Activated CD4-positive, alpha-beta T cell treated with anti-CD3 and anti-CD28 coated beads for 24 hours (primary cell): ENCODE measurements around the gene SMG6.

Source experiments
- DNase-seq, 2 donors: peaks; one replicate each; pipeline ENCODE4 v3.0.0-alpha.2; 2020; ENCODE audit warnings: low read depth in 2 of 2

Gene SMG6

DNA sequence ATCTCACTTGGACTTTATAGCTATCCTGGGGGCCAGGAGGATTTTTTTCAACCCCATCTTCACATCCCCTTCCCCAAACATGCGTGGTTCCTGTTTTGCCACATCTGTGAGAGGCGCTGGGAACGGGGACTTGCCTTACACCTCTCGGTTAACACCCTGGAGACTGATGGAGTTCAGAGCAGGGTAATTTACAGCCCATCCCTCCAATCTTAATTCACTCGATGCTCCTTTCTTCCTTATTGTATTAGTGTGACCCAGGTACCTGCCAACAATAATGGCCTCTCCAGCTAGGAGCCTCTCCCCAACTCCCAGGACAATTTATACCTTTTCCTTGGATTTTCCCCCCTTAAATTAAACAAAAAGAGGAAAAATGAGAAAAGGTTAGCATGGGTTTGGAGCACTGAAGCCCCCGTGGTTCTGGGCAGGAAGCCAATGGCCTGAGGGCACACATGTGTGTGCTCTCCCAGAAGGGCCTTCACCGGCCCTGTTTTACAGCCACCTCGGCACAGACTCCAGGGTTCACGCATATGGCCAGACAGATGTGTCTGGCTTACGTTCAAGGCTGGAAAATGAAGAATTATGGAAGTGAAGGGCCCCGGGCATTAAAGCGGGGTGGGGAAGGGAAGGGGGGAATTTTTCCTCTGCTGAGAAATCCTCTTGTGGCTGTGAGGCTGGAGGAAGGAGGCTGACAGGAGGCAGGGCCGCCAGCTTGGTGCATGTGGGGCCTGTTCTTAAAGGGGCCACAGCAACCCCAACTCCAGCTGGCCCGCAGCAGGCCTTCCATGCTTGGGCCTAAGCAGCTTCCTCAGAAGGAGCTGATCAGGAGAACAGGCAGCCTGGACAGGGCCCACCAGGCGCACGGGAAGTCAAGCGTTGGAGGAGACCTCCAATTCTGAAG is 227.2 kb downstream of the SMG6 start:
- no peak for DNase-seq

- DNase-seq, result no peak
These were observed 228.1 kb downstream of the SMG6 start for GRCh38 chr17:2075336-2076086.

DNA sequence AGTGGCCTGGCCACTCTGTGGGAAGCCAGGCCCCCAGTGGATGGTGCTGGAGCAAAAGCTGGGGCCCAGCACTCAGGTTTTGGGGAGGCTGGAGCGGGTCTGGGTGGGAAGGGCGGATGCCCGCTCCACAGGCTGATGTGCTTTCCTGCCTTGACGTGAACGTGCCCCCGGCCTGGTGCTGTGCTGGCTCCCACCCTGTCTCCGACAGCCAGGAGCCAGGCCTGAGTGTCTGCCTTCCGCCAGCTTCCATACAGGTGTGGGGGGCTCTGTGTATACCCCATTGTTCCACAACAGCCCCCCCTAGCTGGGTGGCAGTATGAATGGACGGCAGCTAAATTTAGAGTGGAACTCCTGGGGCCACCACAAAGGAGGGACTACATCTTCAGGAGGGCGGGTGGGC is 228.7 kb downstream of the SMG6 start:
- DNase-seq, result no peak

DNA sequence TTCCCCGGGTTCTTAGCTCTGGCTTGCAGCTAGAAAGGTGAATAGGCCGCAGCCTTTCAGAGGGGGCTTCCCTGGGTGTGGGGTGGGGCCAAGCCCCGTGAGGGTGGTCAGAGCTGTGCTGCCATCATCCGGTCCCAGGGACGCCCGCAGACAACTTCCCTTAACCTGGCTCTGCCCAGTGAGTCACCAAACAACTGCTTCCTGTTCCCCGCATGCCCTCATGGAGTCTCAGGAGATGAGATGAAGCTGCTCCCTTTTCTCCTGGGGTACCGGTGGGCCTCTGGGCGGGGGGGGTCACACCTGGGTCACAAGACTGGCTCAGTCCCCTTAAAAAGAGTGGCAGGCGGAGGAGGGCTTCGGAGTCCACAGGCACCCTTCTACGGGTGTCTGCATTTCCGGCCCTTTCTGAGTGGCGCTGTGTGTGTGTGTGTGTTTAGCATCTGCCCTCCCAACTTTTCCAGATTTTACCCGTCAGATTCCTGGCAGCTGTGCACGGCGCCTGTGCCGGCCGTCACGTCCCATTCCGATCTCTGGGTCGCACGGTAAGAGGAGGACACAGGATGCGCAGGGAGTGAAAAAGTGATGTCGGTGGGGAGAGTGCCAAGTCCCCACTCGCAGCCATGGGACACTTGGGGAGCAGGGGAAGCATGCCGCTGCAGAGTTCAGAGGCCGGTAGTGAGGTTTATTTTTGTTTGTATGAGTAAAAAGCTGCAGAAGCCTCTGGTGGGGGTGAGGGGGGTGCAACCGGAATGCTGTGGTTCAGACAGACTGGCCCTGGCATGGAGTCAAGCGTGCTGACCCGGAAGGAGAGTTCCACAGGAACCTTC is 231.9 kb downstream of the SMG6 start:
- no peak for DNase-seq

DNA sequence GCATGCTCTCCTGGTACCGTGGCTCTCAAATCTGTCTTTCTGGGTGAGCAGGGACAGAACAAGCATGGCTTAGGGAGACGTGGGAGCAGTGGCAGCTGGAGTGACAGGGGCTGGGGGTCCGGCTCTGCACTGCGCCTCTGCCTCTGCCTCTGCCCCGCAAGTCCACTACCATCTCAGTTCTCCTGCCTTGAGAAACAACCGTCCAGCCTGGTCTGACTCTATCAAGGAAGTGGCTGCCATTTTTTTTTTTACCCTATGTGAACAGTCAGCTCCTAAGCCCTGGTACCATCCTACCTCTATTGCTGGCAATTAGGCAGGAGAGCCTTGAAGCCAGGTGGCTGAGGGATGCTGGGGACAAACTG is 232.6 kb downstream of the SMG6 start:
- no peak for DNase-seq

GRCh38 chr17:2070241-2071023 is 233.2 kb downstream of the SMG6 start:
- DNase-seq, result peak; percentile 50 to 60

- no peak for DNase-seq
These were observed 235.0 kb downstream of the SMG6 start for GRCh38 chr17:2068519-2069051.

DNA sequence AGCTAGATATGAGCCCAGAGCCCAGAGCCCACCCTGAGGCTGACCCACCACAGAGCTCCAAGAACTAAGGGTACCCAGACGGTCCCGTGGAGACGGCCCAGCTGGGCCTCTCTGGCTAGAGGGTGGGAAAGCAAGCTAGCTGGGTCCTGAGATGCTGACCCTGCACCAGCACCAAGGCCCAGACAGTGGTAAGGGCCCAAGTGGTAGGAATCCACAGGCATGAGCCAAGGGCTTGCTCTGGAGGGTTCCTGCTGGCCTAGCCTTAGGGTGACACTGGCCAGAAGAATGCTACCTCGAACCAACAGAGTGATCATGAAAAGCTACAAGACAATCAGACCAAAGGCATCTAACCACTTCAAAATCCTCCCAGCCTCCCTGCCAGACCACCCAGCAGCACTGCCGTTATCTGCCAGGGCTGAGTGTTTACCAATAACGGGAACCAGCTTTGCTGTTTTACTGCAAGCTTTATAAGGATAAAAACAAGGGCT is 235.5 kb downstream of the SMG6 start:
- no peak for DNase-seq

DNA sequence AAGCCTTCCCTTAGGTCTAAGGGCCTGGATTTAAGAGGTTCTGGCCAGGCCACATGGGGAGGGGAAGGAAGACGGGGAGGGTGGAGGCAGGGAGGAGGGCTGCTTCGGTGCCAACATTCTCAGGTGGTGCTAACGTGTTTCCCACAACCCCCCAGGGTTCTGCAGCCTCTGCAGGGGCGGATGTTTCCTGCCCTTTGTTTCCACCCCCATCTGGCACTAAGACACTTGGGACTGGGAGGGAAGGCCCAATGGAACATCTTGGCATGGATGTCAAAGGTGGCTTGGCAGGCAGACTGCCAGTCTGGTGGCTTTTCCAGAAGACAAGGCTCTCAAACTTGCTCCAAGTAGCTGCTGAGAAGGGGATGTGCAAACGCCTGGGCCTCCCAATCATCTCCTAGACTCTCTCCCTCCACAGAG is 236.0 kb downstream of the SMG6 start:
- no peak for DNase-seq

DNA sequence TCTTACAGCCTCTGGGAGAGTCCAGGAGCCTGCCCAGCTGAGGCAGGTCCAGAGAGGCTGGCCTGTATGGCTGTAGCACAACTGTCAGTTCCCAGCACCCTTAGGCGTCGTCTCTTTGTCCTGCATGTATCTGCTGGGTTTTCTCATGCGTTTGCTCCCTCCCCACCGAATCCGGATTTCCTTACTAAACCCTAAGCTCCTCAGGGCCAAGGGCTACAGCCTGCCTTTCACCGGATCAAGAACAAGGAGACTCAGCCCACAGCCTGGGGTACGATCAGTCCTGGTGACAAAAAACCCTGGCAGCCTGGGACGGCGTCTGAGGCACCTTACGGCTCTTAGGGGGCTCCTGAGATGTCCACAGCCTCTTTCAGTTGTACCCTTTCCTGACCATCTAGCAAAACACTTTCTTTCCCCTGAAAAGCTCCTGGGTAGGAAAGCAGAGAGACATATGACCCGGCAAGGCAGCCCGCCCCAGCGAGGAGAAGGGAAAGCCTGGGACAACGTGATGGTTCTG is 236.5 kb downstream of the SMG6 start:
- DNase-seq, result no peak

GRCh38 chr17:2065949-2066400 is 237.6 kb downstream of the SMG6 start:
- no peak for DNase-seq

DNA sequence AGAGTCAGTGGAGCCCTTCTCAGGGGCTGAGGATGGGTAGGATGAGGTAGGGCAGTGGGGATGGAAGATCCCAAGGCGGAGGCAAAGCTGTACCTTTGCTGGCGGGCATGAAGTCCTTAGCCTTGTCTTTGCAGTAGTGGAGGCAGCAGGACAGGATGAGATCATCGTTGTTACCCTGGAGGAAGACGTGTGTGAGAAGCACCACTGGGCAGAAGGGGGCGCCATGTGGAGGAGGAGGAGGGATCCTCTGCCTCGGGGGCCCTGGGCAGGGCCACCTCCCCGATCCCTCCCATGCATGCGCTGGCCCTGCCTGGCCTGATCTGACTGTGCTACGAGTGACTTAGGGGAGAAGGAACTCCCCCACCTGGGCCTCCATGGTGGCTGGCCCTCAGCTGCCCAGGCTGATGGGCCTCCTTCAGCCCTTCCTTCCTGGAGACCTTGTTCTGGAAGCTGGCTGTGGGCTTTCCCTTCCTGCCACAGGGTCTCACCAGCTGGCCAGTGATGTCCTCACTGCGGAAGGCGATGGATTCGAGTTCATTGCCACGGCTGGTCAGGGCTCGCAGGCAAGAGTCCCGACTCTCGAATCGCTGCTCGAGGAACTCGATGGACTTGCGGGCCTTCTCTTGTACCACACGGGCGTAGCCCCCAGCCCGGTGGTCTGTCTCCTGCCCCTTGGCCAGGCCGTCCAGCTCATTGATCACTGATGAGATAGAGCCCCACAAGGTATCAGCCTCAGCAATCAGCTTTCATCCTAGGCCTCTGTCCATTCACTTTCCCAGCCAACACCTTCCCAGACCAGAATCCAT is 238.4 kb downstream of the SMG6 start:
- DNase-seq, result peak; percentile 50 to 58

- DNase-seq, result no peak
These were observed 239.0 kb downstream of the SMG6 start for GRCh38 chr17:2064520-2064971.

DNA sequence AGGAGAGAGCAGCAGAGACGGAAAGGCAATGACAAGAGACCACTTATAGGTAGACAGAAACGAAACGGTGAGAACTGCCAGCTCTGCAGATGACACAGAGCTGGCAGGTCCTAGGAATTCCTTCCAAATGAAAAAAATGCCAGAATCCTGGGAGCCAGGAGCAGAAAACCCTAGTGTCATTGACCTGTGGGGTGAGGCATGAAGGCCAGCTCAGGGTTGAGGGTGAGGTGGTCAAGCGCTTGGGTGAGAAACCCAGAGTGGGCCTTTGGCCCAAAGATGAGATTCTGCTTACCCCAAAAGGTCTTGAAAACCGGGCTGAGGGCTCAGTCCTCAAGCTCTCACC is 239.5 kb downstream of the SMG6 start:
- no peak for DNase-seq

DNA sequence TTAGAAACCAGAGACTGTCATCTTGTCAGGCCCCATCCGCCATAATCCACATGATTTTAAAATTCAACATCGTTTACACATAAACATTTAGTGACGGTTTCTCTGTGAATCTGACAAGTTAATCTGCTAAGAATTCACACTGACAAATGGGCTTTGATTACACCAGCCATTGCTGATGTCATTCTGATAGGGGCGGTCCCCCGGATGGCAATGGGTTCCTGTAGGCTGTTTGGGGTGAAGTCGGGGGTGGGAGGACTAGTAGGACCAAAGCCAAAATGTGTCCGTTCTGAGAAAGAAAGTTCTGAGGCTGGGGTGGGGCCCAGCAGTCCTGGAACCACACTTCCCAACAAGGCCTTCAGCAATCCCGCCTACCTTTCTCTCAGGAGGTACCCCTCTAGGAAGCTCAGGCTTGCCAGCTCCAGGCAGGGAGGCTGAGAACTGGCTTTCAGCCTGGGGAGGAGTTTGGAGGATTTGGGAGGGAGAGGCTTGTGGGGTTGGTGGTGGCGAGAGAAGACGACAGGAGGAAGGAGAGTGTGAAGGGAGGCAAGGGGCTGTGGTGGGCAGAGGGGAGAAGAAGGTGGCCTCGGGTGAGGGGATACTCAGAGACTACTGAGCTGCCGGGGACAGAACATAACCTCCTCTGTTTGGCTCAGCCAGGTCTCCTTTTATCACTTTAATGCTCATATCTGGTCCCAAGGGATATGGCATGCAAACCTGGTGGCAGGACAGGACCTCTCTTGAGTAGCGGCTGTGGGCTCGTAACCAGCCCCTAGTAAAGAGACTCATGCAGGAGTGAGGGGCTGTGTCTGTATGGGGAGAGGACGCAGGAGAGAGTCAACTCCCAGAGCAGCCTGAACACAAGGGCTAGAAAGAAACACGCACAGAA is 240.1 kb downstream of the SMG6 start:
- DNase-seq, result no peak

DNA sequence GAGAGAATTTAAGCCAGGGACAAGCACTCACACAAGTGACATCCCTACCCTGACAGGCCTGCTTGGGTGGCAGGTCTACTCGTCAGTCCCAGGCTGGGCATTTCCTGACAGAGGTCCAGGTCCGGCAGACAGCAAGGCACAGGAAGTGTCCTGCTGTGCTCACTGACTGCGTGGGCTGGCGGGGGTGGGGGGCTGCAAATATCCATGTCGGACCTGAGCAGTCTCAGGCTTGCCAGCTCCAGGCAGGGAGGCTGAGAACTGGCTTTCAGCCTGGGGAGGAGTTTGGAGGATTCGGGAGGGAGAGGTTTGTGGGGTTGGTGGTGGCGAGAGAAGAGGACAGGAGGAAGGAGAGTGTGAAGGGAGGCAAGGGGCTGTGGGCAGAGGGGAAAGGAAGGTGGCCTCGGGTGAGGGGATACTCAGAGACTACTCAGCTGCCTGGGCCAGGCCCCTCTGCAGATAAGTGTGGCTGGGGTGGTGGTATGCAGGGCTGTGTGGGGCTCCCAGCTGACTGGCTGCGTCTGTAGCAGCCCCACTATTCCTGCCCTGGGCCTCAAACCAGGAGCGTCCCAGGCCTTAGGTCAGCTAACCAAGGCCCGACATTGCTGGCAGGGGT is 240.9 kb downstream of the SMG6 start:
- no peak for DNase-seq

DNA sequence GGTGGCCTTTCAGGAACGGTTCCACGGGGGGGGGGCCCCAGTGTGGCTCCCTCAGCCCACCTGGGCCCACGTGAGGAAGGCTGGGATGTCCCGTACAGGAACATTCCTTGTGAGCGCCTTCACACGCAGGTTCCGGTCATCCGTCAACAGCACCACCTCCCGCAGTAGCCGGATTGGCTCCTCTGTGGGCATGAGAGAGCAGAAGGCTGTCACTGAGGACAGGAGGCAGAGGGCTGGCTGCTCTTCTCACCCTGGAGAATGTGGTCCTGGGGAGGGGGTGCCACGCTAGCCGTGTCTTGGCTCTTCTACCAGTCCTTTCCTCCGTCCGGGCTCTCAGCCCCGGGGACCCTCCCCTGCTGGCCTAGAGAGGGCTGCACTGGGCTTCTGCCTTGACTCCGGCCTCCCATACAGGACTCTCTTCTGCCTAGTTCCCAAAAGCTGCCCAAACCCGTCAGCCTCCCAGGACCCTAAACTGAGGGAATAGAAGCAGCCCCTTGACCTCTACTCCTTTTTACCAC is 242.1 kb downstream of the SMG6 start:
- no peak for DNase-seq
